NCI-H1417 (cell line): ENCODE results near the gene ARL8A.
A peak's percentile ranks its signal among the peaks of the same experiment; 100 is the strongest.
"Not testable (repeated sequence)": the region's sequence is repeated elsewhere in the genome, so short reads cannot be mapped to it uniquely, and the experiment has no call there.

Experiments
- DNase-seq, 3 experiments: peaks; one replicate each; lab custom pipeline; 2025; lab: John Stamatoyannopoulos, UW

ARL8A gene

GRCh38 chr1:202173993-202174392 lies 29.5 kb upstream of the ARL8A start:
- DNase-seq = no peak

DNA sequence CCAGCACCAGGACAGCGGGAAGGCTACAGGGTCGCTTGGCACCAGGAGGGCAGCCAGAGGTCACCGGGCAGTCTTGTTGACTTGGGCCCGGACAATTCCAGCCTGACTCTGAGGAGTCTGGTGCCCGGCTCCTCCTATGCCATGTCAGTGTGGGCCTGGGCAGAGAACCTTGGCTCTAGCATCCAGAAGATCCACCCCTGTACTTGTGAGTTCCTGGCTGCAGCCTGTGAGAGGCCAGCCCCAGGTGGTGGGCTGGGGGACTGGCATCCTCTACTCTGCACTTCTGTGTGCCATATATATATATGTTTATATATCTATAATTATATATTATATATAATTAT lies 27.4 kb upstream of the ARL8A start:
- peak in 1 of 3 experiments; percentile 42 for DNase-seq

DNA sequence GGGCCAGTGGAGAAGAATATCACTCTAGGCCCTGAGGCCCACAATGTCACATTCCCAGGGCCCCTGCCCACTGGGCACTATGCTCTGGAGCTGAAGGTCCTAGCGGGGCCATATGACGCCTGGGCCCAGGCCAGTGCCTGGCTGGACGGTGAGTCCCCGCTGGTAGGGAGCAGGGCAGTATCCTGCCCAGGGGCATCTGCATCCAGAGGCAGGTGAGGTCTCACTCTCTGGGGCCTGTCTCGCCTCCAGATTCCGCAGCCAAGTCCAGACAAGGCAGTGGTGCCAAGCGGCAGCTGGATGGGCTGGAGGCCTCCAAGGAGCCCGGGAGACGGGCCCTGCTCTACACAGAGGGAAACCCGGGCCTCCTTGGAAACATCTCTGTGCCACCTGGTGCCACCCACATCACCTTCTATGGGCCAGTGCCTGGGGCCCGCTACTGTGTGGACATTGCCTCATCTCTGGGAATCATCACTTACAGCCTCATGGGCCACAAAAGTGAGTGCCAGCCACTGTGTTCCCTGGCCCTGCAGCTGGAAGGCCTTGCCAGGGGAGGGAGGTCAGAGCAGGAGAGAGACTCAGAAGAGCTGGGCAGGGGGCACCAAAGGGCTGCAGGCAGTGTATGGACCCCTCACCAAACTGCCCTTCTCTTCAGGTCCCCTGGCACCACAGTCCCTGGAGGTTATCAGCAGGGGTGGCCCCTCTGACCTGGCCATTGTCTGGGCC lies 26.9 kb upstream of the ARL8A start:
- DNase-seq = no peak

- DNase-seq = peak in 1 of 3 experiments; percentile 41
These were observed 26.2 kb upstream of the ARL8A start for GRCh38 chr1:202170726-202171125.

DNA sequence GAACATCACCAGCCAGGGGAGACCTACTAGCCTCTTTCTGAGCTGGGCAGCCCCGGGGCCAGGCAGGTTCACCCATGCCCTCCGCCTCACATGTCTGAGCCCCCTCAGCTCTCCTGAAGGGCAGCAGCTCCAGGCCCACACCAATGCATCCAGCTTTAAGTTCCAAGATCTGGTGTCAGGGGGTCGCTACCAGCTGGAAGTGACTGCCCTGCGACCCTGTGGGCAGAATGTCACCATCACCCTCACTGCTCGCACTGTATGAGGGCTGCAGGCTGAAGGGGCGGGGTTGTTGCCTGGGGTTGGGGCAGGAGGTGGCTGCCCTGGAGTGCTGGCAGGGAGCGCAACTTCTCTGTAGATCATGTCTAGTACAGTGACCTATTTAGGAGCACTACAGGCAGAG lies 24.3 kb upstream of the ARL8A start:
- DNase-seq = no peak

DNA sequence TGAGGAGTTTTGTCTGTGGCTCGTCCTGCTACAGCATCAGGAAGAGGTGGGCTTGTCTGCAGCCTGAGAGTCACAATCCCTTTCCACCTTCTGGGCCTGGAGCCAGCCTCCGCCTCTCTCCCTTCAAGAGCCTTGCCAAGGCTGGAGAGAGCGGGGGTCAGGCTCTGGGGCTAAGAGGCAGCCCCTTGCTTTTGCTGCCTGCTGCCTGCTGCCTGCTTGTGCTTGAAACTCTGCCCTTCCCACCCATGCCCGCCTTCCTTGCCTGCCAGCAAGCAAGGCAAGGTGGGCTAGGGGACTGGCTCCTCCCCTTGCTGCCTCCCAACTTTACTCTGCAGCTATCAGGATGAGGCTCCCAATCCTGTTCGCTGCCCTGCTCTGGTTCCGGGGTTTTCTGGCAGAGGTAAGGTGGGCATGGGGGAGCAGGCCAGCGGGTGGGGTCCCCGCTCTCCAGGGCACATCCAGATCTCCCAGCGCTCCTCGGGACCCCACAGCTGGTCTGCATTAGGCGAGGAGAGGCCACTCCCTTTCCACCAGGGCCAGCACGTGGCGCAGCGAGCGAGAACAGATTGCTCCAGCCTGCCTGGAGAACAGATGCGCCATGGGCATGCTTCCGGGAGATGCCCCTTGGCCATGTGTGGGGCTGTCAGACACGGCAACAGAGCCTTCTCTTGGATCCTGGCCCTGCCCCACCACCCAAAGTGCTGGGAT lies 23.3 kb upstream of the ARL8A start:
- DNase-seq = no peak

GRCh38 chr1:202167054-202167453 lies 22.5 kb upstream of the ARL8A start:
- DNase-seq = not testable (repeated sequence)

- DNase-seq = no peak
These were observed 21.7 kb upstream of the ARL8A start for GRCh38 chr1:202165942-202166843.

GRCh38 chr1:202165267-202165941 lies 20.9 kb upstream of the ARL8A start:
- DNase-seq = no peak

GRCh38 chr1:202164271-202165037 lies 19.9 kb upstream of the ARL8A start:
- no peak for DNase-seq

- no peak for DNase-seq
These were observed 19.0 kb upstream of the ARL8A start for GRCh38 chr1:202163281-202164270.

DNA sequence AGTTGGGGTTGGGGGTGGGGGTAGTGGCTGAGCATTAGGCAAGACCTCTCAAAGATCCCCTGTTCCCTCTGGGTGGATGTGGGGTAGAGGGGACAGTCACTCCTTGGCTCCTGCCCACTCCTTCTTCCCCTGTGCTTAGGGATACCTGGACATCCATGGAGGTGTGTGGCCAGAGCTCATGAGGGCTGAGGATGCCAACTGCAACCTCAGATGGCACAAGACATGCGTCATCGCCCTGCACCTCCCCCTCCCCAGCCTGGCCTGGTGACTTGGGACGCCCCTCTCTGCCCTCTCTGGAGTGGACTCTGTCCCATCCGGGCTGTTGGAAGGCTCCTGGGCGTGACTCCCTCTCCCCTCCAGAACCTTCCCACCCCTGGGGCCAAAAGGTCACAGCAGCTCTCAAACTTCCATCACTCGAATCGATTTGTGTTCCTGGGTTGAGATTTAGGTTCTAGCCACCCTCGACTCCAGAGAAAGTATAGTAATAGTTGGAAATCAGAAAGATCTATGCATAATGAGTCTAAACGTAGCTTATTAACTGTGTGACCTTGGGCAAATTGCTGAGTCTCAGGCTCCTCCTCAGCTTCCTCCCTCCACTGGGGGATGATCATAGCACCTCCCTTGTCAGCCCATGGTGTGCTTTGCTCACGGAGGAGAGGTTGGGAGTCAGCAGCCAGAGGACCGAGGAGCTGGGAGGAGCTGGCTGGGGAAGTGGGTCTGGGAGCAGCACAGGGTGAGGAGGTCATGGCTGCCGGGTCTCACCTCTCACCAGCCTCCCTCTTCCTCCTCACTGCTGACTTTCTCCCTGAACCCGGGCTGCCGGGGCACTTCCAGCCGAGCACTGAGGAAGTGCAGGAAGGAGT lies 18.1 kb upstream of the ARL8A start:
- no peak for DNase-seq

- DNase-seq = no peak
These were observed 17.5 kb upstream of the ARL8A start for GRCh38 chr1:202162047-202162417.

DNA sequence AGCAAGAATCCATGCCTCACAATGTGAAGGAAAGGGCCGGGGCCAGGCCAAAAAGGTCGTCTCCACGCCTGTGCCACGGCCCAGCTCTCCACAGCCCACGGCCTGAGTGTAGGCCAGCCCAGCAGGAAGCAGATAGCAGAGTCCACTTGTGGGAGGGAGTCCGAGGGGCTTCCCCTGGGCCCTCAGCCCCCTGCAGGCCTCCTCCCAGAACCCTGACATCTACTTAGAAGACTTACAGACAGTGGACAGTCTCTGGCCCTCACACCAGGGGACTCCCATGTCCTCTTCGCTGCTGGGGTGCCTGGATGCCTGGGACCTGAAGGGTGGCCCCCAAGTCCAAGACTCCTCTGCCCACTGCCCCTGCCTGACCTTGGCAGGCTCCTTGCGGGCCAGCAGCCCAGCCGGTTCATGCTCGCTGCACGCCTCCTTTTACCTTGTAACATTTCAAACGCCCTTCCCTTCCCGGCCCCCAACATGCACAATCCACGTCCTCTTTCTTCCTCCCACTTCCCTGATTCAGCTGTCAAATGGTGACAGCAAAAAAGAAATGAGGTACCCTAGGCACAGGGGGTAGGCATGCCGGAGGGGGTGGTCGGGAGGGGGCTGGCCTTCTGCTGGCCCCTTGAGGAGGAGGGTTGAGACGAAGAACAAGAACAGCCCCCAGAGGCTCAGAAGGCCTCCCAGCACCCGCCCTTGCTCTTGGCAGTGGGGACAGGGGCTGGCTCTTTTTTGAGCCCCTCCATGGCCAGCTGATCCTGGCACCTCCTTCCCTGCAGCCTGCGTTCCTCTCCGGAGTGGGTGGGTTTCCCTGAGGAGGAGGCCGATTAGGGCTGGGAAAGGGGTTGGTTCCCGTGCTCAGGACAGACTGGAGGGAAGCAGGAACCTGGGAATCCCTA lies 16.9 kb upstream of the ARL8A start:
- no peak for DNase-seq

GRCh38 chr1:202160377-202160940 lies 15.9 kb upstream of the ARL8A start, which contains the start of gene PTPN7:
Gene PTPN7, minus strand, starts transcription at chr1:202160602. Its CDS starts 1,200 bp downstream, at chr1:202159402.
- DNase-seq = no peak

GRCh38 chr1:202159534-202160371 lies 15.2 kb upstream of the ARL8A start:
- no peak for DNase-seq
